ENCODE results near the gene NDP.

The NDP gene, protein sequence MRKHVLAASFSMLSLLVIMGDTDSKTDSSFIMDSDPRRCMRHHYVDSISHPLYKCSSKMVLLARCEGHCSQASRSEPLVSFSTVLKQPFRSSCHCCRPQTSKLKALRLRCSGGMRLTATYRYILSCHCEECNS

DNA sequence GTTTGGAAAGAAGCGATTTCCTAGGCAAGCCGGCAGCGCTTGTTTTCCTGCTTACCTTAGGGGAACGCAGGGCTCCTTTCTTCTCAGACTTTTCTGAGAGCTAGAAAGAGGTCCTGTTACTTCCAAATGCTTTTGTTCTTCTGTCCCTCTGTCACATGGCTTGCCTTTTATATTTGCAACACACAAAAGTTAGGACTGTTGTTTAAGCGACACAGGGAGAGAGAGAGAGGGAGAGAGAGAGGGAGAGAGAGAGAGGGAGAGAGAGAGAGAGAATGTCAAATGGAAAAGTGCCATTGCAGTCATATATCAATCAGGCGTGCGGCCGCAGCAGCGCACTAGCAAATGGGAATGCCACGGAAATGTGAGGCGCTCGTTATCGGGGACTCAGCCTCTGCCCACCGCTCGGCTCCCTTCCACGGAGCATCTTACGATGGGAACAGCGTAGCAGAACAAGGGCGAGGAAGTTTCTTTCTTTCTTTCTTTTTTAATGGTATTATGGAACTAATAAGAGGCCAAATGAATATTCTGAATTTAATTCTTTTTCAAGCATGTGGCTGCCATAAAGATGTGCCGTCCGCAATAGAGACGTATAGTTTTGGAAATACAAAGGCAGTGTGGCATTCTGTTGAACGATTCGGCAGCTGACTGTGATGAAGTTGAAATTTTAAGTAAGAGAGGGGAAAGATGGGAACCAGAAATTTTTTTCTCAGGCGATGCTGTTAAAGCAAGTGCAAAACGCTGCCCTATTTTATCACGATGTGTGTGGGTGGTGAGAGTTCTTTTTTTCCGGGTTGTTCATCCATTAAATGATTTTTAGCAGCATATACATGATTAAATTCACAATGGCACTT, at the start of gene NDP:
Gene NDP (minus strand): TSS at position 142 of the 851 bp plus-strand sequence. CDS start 14,745 bp downstream, outside the sequence.
- DNase-seq = no peak

DNA sequence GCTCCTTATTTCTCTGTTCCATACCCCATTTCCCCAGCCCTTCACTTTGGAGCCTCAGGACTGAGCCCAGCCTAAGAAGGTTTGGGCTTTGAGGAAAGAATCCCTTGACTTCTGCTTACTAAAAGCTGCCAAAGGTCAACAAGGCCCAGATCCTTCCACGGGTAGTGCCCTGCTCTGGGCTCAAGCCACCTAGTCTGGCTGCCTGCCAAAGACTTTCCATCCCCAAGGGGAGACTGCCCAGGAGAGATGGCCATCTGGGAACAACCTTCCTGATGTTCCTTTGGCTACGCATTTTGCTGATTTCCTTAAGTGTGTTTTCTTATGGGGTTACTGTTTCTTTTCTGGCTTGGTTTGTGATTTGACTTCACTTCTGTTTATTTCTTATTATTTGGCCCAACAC, 49.8 kb upstream of the NDP start:
- no peak for DNase-seq

DNA sequence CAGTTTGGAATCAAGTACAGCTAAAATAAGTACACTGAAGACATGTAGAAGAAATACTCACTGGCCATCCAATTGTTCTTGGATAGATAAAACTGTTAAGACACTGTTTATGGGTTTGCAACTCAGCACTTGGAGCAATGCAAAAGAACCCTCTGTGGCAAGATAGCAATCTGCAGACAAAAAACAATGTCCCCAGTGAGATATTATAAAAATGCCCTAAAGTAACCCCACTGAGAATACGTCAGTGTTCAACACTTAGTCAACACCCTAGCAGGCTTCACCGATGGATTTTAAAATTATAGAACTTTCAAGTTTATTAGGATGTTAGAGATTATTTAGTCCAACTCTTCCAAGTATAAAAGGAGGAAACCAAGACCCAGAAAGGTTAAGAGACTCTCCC, 47.5 kb upstream of the NDP start:
- no peak for DNase-seq

DNA sequence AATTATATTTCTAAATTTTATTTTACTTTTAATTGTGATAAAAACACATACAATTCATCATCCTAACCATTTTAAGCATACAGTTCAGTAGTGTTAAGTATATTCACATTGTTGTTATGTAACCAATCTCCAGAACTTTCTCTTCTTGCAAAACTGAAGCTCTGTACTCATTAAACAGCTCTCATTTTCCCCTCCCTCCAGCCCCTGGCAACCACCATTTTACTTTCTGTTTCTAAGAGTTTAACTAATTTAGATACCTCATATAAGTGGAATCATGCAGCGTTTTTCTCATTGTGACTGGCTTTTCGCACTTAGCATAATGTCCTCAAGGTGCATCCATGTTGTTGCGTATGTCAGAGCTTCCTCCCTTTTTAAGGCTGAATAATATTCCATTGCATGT, 46.7 kb upstream of the NDP start:
- DNase-seq = no peak

DNA sequence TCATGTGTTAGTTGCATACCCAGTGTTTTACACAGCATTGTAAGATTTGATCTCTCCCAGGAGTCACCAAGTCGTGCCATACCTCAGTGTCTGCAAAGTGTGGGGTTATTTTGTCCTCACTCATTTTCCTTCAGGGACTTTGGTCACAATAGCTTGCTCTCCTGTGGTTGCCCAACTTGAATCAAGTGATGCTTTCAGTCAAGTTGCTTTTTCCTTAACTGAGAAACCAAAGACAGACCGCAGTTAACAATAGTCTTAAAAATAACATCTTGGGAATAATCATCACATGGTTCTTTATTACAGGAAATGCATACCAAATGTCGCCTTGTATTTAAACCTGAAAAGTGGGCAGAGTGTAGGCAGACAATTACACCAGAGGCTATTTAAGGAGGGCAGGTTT, 44.5 kb upstream of the NDP start:
- DNase-seq = no peak

DNA sequence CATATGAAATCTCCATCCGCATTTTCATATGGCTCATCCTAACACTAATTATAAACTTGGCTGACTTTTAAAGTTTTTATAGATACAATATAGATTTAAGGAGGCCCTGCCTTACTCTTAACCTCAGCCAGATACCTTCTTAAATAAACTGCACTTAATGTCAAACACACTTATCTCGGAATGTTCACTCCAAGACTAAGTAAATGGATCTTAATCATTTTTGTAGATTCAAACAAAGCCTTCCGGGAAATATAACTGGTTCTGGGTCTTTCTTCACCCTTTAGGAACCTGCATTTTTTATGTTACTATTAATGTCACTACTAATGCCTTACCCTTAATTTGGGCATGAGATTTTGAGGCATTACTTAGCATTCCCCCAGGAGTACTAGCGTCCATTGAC, 43.7 kb upstream of the NDP start:
- no peak for DNase-seq

DNA sequence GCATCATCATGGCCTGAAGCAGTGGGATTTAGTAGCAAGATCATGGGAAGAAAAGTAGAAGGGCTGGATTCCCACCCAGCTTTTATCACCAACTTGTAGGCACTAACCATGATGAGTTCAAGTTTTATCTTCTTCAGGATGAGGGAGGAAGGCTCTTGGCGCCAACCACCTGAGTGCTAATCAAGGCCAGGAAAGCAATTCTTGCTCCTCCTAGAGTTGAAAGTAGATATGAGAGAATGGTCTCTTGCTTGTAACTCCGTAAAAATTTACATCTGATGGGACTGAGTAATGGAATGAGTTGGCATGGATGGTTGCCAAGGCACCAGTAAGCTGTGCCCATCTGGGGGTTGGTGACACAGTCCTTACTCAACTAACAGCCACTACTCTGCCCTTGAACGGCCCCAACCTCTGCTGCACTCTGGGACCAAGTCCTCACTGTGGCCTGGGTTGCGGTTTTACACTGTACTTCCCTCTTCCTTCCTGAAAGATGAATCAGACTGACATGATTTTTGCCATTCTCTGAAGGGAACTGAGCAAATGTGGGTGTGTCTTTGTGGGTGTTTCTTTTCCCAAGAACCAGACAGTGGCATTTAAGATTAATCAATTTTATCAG, 39.4 kb upstream of the NDP start:
- peak; percentile 22 for DNase-seq

DNA sequence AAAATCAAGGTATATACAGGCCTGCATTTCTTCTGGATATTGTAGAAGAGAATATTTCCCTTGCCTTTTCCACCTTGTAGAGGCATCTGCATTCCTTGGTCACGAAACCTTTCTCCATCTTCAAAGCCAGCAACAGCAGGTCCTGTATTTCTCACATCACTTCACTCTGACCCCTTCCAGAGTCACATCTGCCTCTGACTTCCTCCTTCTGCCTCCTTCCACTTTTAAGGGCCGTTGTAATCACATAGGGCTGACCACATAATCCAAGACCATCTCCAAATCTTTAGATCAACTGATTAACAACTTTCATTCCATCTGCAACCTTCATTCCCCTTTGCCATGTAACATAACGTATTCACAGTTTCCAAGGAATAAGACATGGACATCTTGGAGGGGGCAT, 38.3 kb upstream of the NDP start:
- DNase-seq = no peak

DNA sequence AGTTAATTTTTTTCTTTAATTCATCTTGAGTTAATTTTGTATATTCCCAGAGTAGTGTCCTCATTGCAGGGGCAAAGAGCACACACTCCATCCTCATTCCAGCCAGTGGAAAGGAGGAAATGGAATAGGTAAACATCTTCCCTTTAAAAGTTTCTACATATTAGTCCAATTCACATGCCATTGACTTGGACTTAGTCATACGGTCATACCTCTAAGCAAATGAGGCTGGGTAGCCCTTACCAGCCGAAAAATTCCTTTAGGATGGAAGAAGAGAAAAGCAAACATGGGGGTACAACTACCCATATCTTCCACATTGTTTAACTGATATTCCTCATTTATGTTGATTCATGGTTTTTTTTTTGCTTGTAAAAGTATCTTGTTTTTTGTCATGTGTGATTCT, 37.4 kb upstream of the NDP start:
- no peak for DNase-seq

DNA sequence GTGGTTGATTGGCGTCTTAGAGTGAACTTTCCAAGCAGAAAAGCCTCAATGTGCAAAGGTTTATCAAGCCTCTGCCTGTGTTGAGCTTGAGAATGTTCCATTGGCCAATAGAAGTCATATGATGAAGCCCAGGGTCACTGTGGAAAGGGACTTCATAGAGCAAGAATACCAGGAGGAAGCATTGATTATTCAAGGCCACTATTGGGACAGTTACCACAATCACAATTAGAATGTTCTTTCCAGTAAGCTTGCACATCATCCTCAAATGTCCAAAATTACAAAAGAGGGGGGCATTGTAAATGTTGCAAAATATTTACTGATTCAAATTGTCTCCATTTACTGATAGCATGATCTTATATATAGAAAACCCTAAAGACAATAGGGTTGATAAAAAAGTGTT, 32.9 kb upstream of the NDP start:
- no peak for DNase-seq

DNA sequence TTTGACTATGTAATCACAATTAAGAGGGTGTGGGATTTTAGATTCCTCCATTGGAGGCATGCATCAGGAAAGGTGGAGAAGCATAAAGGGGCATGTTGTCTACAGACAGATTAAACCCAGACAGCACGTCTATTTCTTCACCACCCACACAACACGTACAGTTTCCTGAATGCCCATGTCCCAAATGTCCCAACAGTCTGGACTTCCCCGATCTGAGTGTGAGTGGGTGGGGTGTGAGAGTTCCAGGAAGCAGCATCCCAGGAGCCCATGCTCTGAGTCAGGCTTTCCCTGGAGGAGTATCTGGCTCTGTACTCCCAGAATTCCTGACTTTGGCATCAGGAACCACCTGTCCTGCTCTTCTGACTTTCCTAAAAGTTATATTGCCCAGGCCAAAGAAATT, 30.8 kb upstream of the NDP start:
- no peak for DNase-seq

DNA sequence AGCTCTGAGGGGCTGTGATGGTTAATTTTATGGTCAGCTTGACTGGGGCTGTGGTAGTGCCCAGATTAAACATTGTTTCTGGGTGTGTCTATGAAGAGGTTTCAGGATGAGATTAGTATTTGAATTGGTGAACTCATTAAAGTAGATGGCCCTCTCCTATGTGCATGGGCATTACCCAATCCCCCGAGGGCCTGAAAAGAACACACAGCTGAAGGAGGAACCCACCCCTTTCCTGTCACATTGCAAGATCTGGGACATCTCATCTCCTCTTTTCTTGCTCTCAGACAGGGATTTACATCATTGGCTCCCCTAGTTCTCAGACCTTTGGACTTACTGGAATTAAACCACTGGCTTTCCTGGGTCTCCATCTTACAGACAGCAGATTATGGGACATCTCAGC, 29.4 kb upstream of the NDP start:
- no peak for DNase-seq

DNA sequence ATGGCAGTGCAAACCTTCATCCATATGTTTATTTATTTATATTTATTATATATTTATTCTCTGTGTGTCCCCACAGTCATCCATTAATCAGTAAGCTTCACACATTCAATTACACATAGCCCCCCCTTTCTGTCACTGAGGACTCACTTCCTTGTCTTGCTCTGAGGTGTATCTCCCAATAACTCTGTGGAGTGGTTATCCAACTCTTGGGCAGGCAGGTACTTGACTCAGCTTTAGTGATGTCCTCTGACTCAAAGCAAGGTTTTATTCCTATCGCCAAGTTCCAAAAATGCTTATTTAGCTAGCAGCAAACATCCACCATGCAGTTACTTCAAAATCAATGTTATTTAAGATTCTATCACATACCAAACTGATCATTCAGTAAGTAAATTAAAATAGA, 25.2 kb upstream of the NDP start:
- no peak for DNase-seq

DNA sequence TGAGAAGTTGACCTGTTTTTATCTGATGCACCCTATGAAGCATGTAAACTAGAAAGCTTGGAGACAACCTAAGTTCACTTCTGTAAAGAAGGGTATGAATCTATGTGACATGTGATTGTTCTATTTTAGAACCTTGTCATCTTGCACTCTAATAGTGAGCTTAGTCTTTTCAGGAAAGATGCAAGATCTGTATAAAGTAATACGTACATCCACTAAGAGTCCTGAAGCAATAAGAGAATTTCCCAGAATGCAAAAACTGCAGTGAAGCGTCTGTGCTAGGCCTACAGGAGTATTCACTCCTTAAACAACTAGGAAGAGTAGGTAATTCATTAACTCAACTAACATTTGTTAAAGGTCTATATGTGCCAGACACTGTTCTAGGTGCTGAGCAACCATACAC, 23.3 kb upstream of the NDP start:
- no peak for DNase-seq

DNA sequence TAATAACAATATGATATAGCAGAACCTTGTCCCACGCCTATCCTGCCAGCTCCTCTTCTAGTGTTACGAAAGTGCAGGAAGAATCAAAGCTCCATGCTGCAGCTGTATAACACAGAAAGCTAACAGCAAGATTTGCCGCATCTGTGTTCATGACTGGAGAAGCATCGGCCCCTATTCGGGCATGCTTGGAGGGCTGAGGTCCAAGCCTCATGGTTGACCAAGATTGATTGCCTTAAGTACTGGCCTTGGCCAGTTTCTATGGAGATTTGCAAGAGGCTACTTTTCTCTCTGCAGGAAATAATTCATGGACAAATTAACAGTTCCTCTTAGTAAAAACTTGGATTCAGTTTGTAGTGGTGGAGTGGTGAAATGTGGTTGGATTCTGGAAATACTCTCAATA, 12.9 kb upstream of the NDP start:
- DNase-seq = no peak

DNA sequence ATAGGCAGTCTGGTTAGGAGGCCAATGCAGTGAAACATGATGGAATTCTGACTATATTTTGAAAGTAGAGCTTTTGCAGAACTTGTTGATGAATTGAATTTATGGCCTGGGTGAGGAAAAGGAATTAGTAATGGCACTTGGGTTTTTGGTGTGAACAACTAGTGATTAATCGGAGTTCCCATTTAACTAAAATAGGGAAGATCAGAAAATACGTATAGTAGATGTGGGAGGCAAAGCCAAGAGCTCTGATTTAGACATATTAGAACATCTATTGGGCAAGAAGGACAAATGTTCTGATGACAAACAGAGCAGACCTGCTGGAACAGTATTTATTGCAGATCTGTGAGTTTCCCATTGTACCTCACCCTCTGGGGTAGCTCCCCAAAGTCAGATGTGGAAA, 12.3 kb upstream of the NDP start:
- DNase-seq = no peak

DNA sequence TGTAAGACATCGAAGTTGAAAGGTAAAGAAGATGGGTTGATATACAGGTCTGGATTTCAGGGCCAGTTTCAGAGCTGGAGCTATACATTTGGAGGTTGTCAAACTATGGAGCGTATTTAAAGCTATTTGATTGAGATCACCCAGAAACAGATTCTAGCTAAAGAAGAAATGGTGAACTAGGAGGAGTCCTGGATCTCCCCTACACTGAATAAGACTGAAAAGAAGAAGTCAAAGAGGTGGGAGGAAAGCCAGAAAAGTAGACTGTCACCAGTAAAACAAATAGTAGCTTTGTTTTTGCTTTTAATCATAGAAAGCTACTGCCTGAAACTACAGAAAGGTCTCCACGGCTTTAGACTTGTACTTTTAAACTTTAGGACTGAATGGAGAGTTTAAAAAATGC, 5.0 kb upstream of the NDP start:
- DNase-seq = no peak

DNA sequence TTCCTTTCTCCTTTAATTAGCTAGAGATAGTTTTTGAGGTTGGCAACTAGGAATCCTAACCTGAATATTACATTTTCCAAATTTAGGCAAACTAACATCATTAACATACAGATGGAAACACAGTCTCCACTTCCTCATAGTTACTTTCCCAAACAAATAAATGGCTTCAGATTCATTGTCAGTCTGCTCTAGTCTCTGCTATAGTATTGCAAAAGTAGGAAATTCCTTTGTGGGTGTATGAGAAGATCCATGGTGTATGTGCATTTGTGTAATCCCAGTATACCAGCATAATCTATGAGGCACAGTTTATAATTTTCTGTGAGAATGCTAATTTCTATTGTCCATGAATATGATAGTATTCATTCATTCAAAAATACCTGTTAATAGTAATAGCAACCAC, 3.0 kb upstream of the NDP start:
- DNase-seq = no peak

DNA sequence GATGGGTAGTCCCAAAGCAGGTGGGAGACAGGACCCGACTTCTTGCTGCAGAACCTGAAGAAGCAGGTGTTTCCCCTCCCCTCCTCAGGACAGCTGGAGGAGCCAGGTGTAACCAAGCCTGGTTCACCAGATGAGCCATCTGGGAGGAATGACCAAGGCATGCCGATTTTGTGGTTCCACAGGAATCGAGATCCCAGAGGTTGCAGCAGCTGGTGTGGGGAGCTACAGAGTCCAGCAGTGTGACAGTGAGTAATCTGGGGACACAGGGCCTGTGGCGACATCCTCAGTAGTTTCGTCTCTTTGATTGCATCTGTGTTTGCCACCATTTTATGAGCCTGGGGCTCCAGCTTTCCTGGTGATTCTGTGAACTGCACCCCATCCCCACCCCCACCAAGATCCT, 2.6 kb upstream of the NDP start:
- no peak for DNase-seq

DNA sequence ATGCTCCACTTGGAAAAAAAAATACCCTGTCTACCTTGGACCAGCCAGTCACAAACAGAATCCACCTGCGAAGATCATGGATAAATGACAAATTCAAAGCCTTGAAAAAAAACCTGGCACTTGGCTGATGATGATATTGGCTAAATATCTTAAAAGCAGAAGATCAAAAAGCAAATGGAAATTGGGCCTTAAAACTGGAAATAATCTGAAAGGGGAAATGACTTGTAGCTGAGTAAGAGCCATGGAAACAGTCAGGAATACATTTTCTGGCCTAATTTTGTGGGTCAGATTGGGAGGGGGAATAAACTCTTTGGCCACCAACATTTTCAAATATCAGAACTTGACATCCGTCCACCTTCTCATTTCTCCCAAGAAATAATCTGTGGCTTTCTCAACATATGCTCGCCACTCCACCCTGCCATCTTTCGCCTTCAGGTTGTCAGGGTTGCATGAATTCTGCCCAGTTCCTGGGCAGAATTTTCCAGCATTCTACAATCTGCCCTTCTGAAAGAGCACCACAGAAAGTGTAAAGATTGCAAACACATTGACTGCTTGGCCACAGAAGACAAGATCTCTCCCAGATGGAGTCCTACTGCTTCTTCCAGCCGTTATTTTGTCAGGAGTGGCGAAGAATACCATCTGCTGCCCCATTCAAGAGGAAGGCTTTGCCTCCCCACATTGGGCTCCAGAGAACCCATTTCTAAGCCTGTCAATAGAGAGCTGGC, 1.7 kb upstream of the NDP start:
- no peak for DNase-seq

DNA sequence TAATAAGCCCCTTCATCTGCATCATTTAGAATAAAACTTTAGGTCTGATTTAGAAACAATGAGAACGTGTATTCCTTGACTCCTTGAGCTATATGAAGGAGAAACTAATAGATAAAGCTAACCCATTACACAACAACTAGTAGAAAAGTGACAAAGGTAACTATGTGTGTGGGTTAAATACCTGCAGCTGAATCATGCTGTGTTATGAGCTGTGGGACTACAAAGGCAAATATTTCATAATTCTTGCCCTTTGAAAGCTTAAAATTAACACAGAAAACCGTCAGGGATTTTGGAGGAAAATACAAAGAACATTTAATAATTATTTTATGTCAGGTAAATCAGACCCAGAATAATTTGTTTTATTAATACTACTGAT, 898 bp upstream of the NDP start:
- DNase-seq = no peak

DNA sequence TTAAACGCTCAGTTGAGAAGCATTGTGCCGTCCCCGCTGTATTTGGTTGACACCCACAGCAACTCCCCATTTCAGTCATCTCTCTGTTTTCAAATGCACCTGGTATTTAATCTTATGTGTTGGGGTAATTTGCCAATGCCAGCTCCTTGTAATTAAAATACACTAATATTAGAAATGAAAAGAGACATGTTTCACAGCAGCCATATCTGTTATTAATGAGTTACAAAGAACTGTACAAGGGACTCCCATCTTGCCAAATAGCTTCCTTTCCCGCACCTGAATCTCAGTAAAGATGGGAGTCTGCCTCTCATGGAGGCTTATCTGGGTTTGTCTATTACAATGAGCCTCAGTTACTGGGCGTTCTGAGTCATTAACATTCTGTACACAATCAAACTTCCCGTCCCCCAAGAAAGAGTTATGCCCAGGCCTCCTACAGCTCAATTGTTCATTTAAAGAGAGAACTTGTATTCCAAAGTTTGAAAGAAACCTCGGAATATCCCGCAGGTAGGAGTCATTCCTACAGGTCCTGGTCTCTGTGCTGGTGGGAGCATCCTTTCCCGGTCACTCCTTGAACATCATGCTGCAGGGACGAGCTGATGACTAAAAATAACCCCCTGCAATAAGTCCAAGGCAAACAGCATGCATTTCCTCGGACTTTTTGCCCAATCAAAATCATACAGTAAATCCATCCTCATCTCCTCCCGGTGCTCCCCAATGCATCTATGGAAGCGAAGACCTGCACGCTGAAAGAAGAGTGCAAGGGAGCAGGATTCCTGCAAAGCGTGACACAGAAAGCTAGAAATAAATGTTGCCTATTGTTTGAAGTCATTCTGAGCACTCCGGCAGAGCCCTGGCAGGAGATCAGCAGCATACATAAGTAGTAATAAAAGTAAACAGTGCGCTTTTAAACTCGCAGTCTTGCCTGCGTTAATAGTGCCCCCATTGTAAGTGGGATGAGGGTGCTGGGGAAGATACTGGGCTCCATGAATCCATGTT, 926 bp downstream of the NDP start:
- no peak for DNase-seq

DNA sequence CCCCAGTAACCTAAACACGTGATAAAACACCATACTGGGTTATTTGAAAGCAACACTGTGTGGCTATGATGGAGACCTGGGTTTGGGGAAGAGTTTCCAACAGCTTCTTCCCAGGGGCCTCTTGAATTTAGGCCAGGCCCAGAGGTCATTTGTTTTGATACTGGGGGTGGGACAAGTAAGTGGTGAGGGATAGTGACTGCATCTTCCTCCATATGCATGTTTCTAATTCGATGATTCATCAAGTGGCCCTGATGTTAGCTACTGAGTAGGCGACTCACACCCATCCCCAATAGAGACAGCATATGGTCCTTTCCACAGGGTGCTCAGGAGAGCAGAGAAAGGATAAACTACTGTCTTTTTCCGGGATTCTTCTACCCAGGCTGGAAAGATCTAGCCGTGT, 2.7 kb downstream of the NDP start:
- DNase-seq = no peak
